ENCODE measurements around the gene TMEM63C.

GRCh38 chr14:77189479-77189878 is 7.9 kb downstream of the TMEM63C start:
- TF ChIP-seq POU6F1 (CRISPR knock-in tag; IDR thresholded peaks at IDR 0.05; ENCODE audit: borderline replicate concordance, low read depth) (no peak), BACH2 (CRISPR knock-in tag; IDR thresholded peaks at IDR 0.05; ENCODE audit: borderline replicate concordance) (no peak), ARNTL (CRISPR knock-in tag; IDR thresholded peaks at IDR 0.05; ENCODE audit: borderline replicate concordance, low read depth) (no peak), PATZ1 (CRISPR knock-in tag; IDR thresholded peaks at IDR 0.05; ENCODE audit: borderline replicate concordance) (no peak), RARB (CRISPR knock-in tag; IDR thresholded peaks at IDR 0.05) (no peak), GLIS3 (CRISPR knock-in tag; IDR thresholded peaks at IDR 0.05) (no peak), CREB5 (CRISPR knock-in tag; IDR thresholded peaks at IDR 0.05; ENCODE audit: low read depth) (no peak), TSHZ2 (CRISPR knock-in tag; IDR thresholded peaks at IDR 0.05) (no peak), ESRRG (CRISPR knock-in tag; IDR thresholded peaks at IDR 0.05) (no peak), ZC3H10 (CRISPR knock-in tag; IDR thresholded peaks at IDR 0.05) (no peak), OSR1 (CRISPR knock-in tag; IDR thresholded peaks at IDR 0.05) (no peak)
